Stimulated activated CD4-positive, alpha-beta T cell treated with anti-CD3 and anti-CD28 coated beads, Interleukin-15, amount 100 ng/mL, for 24 hours (primary cell): Measurements from ENCODE around the gene VWA3A.
"Not testable (repeated sequence)": the region's sequence is repeated elsewhere in the genome, so short reads cannot be mapped to it uniquely, and the experiment has no call there.

Experiments used
- DNase-seq: peaks from one replicate; pipeline ENCODE4 v3.0.0-alpha.2; 2020

The VWA3A gene

GRCh38 chr16:22092143-22092933 lies at the start of gene VWA3A:
Gene VWA3A (plus strand): TSS chr16:22092541. CDS start chr16:22092638, 97 bp downstream.
- no peak for DNase-seq

- DNase-seq: not testable (repeated sequence)
Measured at GRCh38 chr16:22043882-22044281, 48.5 kb upstream of the VWA3A start.

- DNase-seq: not testable (repeated sequence)
Measured at GRCh38 chr16:22045888-22046287, 46.5 kb upstream of the VWA3A start.

GRCh38 chr16:22050963-22051362 lies 41.4 kb upstream of the VWA3A start:
- DNase-seq: no peak

GRCh38 chr16:22052980-22053379 lies 39.4 kb upstream of the VWA3A start:
- no peak for DNase-seq

- DNase-seq: no peak
Measured at GRCh38 chr16:22053921-22054341, 38.4 kb upstream of the VWA3A start.

GRCh38 chr16:22054847-22055590 lies 37.3 kb upstream of the VWA3A start:
- DNase-seq: no peak

GRCh38 chr16:22055881-22056280 lies 36.5 kb upstream of the VWA3A start:
- no peak for DNase-seq

GRCh38 chr16:22063888-22064467 lies 28.4 kb upstream of the VWA3A start:
- DNase-seq: no peak

- DNase-seq: no peak
Measured at GRCh38 chr16:22065252-22065651, 27.1 kb upstream of the VWA3A start.

GRCh38 chr16:22070361-22071330 lies 21.7 kb upstream of the VWA3A start:
- DNase-seq: no peak

GRCh38 chr16:22071331-22071910 lies 20.9 kb upstream of the VWA3A start:
- no peak for DNase-seq

- no peak for DNase-seq
Measured at GRCh38 chr16:22073350-22073749, 19.0 kb upstream of the VWA3A start.

- no peak for DNase-seq
Measured at GRCh38 chr16:22075043-22075757, 17.1 kb upstream of the VWA3A start.

GRCh38 chr16:22075776-22076175 lies 16.6 kb upstream of the VWA3A start:
- no peak for DNase-seq

GRCh38 chr16:22077700-22078313 lies 14.5 kb upstream of the VWA3A start:
- DNase-seq: peak; percentile 83

GRCh38 chr16:22078656-22079055 lies 13.7 kb upstream of the VWA3A start:
- no peak for DNase-seq

- DNase-seq: no peak
Measured at GRCh38 chr16:22081050-22081449, 11.3 kb upstream of the VWA3A start.

- no peak for DNase-seq
Measured at GRCh38 chr16:22086440-22086839, 5.9 kb upstream of the VWA3A start.

- DNase-seq: no peak
Measured at GRCh38 chr16:22088642-22089041, 3.7 kb upstream of the VWA3A start.

GRCh38 chr16:22089910-22090309 lies 2.4 kb upstream of the VWA3A start:
- no peak for DNase-seq
